ENCODE results near the gene TSR3.

- TF ChIP-seq CTCF (IDR thresholded peaks at IDR 0.05; ENCODE audit: insufficient read depth, low read length) (no peak), POLR2AphosphoS5 (IDR thresholded peaks at IDR 0.05; ENCODE audit: low read depth) (no peak)
- TF ChIP-seq, protein P1, sequence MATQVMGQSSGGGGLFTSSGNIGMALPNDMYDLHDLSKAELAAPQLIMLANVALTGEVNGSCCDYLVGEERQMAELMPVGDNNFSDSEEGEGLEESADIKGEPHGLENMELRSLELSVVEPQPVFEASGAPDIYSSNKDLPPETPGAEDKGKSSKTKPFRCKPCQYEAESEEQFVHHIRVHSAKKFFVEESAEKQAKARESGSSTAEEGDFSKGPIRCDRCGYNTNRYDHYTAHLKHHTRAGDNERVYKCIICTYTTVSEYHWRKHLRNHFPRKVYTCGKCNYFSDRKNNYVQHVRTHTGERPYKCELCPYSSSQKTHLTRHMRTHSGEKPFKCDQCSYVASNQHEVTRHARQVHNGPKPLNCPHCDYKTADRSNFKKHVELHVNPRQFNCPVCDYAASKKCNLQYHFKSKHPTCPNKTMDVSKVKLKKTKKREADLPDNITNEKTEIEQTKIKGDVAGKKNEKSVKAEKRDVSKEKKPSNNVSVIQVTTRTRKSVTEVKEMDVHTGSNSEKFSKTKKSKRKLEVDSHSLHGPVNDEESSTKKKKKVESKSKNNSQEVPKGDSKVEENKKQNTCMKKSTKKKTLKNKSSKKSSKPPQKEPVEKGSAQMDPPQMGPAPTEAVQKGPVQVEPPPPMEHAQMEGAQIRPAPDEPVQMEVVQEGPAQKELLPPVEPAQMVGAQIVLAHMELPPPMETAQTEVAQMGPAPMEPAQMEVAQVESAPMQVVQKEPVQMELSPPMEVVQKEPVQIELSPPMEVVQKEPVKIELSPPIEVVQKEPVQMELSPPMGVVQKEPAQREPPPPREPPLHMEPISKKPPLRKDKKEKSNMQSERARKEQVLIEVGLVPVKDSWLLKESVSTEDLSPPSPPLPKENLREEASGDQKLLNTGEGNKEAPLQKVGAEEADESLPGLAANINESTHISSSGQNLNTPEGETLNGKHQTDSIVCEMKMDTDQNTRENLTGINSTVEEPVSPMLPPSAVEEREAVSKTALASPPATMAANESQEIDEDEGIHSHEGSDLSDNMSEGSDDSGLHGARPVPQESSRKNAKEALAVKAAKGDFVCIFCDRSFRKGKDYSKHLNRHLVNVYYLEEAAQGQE (IDR thresholded peaks at IDR 0.05; ENCODE audit: insufficient replicate concordance, low read depth), result no peak
Observed at GRCh38 chr16:1397779-1398178, 46.1 kb upstream of the TSR3 start.

Measured in HL-60 (cell line).